ENCODE data around the gene MYO5C. TPM values are rescaled to one million over a fixed set of nuclear protein-coding genes. Genes with fewer than 3 reads are reported as not detected.

Gene MYO5C
- total RNA-seq, 1 experiment from 2014 or later: 0.43 TPM

- H3K4me3 ChIP-seq (ENCODE audit: low read depth, low read length, poor library complexity, severe bottlenecking): no peak overlapping the region
- peaks cover 4% of the 10 kb centered on the region for H3K4me1 ChIP-seq (ENCODE audit: insufficient read depth, low read length, poor library complexity, severe bottlenecking)
- H3K27ac ChIP-seq (ENCODE audit: low read depth, low read length, poor library complexity, severe bottlenecking): no peak overlapping the region
- H3K9me3 ChIP-seq (ENCODE audit: low read depth, low read length, poor library complexity, severe bottlenecking): no peaks in the 10 kb centered on the region
- POLR2A ChIA-PET (ENCODE audit: low non-redundant PET): no interaction called here
- TF ChIP-seq EZH2 (IDR thresholded peaks at IDR 0.05; ENCODE audit: borderline replicate concordance, low read depth, low read length, poor library complexity, severe bottlenecking): no peak
- TF ChIP-seq, protein P1, sequence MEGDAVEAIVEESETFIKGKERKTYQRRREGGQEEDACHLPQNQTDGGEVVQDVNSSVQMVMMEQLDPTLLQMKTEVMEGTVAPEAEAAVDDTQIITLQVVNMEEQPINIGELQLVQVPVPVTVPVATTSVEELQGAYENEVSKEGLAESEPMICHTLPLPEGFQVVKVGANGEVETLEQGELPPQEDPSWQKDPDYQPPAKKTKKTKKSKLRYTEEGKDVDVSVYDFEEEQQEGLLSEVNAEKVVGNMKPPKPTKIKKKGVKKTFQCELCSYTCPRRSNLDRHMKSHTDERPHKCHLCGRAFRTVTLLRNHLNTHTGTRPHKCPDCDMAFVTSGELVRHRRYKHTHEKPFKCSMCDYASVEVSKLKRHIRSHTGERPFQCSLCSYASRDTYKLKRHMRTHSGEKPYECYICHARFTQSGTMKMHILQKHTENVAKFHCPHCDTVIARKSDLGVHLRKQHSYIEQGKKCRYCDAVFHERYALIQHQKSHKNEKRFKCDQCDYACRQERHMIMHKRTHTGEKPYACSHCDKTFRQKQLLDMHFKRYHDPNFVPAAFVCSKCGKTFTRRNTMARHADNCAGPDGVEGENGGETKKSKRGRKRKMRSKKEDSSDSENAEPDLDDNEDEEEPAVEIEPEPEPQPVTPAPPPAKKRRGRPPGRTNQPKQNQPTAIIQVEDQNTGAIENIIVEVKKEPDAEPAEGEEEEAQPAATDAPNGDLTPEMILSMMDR (conservative IDR thresholded peaks at IDR 0.05; ENCODE audit: low read depth, low read length): no peak
- intact Hi-C loops (cut with micrococcal nuclease; ENCODE audit: unreplicated experiment): no loop called here
- H3K27me3 ChIP-seq (replicated peaks; ENCODE audit: insufficient read depth, low read depth, low read length, poor library complexity): peaks cover 3% of the 10 kb centered on the region
- no TSS peak for BruUV-seq (replicated peaks)
- peak; percentile 38 for DNase-seq (ENCODE audit: low spot score)
- CTCF ChIA-PET: no interaction called here
- no peaks in the 10 kb centered on the region for H3K36me3 ChIP-seq (ENCODE audit: insufficient read depth, low read length, poor library complexity, severe bottlenecking)
Measured at GRCh38 chr15:52252781-52253180, 42.8 kb downstream of the MYO5C start.

- TF ChIP-seq, protein P1 (conservative IDR thresholded peaks at IDR 0.05; ENCODE audit: low read depth, low read length): no peak
- no peak for TF ChIP-seq EZH2 (IDR thresholded peaks at IDR 0.05; ENCODE audit: borderline replicate concordance, low read depth, low read length, poor library complexity, severe bottlenecking)
- CTCF ChIA-PET: no interaction called here
- intact Hi-C loops (cut with micrococcal nuclease; ENCODE audit: unreplicated experiment): no loop called here
- Histone ChIP-seq H3K4me1 (ENCODE audit: insufficient read depth, low read length, poor library complexity, severe bottlenecking) (no peaks in the 10 kb centered on the region), H3K27ac (ENCODE audit: low read depth, low read length, poor library complexity, severe bottlenecking) (no peak overlapping the region), H3K27me3 (replicated peaks; ENCODE audit: insufficient read depth, low read depth, low read length, poor library complexity) (peaks cover 3% of the 10 kb centered on the region), H3K36me3 (ENCODE audit: insufficient read depth, low read length, poor library complexity, severe bottlenecking) (no peaks in the 10 kb centered on the region), H3K4me3 (ENCODE audit: low read depth, low read length, poor library complexity, severe bottlenecking) (no peak overlapping the region), H3K9me3 (ENCODE audit: low read depth, low read length, poor library complexity, severe bottlenecking) (no peaks in the 10 kb centered on the region)
- BruUV-seq (replicated peaks): no TSS peak
- POLR2A ChIA-PET (ENCODE audit: low non-redundant PET): no interaction called here
- no peak for DNase-seq (ENCODE audit: low spot score)
Measured at GRCh38 chr15:52251144-52251860, 44.3 kb downstream of the MYO5C start.

DNA sequence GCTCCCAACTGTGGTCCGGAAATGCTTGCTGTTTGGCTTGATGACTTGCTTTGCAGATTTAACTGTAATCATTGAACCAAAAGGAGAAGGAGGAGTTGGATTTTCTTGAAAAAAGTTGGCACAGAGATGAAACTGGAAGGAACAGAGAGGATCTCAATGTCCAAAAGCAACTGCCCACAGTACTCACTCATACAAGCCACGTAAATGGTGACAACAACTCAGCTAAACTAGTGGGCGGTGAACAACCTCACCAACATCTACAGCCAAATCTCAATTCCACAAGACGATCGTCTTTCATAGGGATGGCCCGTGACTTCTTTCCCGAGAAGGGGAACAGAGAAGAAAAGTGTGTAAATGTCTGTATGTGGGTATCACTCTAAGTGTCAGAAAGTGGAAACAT lies 48.1 kb downstream of the MYO5C start:
- BruUV-seq (replicated peaks): no TSS peak
- intact Hi-C loops (cut with micrococcal nuclease; ENCODE audit: unreplicated experiment): no loop called here
- Histone ChIP-seq H3K9me3 (ENCODE audit: low read depth, low read length, poor library complexity, severe bottlenecking) (no peaks in the 10 kb centered on the region), H3K4me3 (ENCODE audit: low read depth, low read length, poor library complexity, severe bottlenecking) (no peak overlapping the region), H3K4me1 (ENCODE audit: insufficient read depth, low read length, poor library complexity, severe bottlenecking) (no peaks in the 10 kb centered on the region), H3K36me3 (ENCODE audit: insufficient read depth, low read length, poor library complexity, severe bottlenecking) (no peaks in the 10 kb centered on the region), H3K27ac (ENCODE audit: low read depth, low read length, poor library complexity, severe bottlenecking) (no peak overlapping the region), H3K27me3 (replicated peaks; ENCODE audit: insufficient read depth, low read depth, low read length, poor library complexity) (peaks cover 3% of the 10 kb centered on the region)
- no peak for DNase-seq (ENCODE audit: low spot score)
- ChIA-PET CTCF (no interaction called here), POLR2A (ENCODE audit: low non-redundant PET) (no interaction called here)
- no peak for TF ChIP-seq EZH2 (IDR thresholded peaks at IDR 0.05; ENCODE audit: borderline replicate concordance, low read depth, low read length, poor library complexity, severe bottlenecking)
- TF ChIP-seq, protein P1 (conservative IDR thresholded peaks at IDR 0.05; ENCODE audit: low read depth, low read length): no peak

Measured in A673 (cell line).